HG03025 (cell line): ENCODE results near the gene NOS1AP.

Experiments used
- ATAC-seq: cut with Tn5 transposase; IDR thresholded peaks from one replicate; pipeline ENCODE4 v1.9.1; 2021; ENCODE audit warnings: mild to moderate bottlenecking, moderate library complexity; ENCODE audit not compliant: unreplicated experiment, low FRiP score

The NOS1AP gene

GRCh38 chr1:162087574-162087973, 18.1 kb downstream of the NOS1AP start:
- no peak for ATAC-seq

- ATAC-seq: no peak
Measured at GRCh38 chr1:162088281-162088969, 18.9 kb downstream of the NOS1AP start.

- no peak for ATAC-seq
Measured at GRCh38 chr1:162089748-162090147, 20.3 kb downstream of the NOS1AP start.

GRCh38 chr1:162090378-162090777, 20.9 kb downstream of the NOS1AP start:
- no peak for ATAC-seq

GRCh38 chr1:162091681-162092524, 22.4 kb downstream of the NOS1AP start:
- no peak for ATAC-seq

- no peak for ATAC-seq
Measured at GRCh38 chr1:162093095-162093494, 23.6 kb downstream of the NOS1AP start.

- ATAC-seq: no peak
Measured at GRCh38 chr1:162094271-162094670, 24.8 kb downstream of the NOS1AP start.

GRCh38 chr1:162094723-162095122, 25.2 kb downstream of the NOS1AP start:
- ATAC-seq: no peak

GRCh38 chr1:162107911-162108310, 38.4 kb downstream of the NOS1AP start:
- no peak for ATAC-seq

- ATAC-seq: no peak
Measured at GRCh38 chr1:162108426-162108825, 38.9 kb downstream of the NOS1AP start.

- no peak for ATAC-seq
Measured at GRCh38 chr1:162110910-162111309, 41.4 kb downstream of the NOS1AP start.

- ATAC-seq: no peak
Measured at GRCh38 chr1:162111572-162111971, 42.1 kb downstream of the NOS1AP start.

GRCh38 chr1:162113419-162113818, 43.9 kb downstream of the NOS1AP start:
- no peak for ATAC-seq

- ATAC-seq: no peak
Measured at GRCh38 chr1:162117039-162117774, 47.7 kb downstream of the NOS1AP start.

- ATAC-seq: no peak
Measured at GRCh38 chr1:162118063-162118462, 48.6 kb downstream of the NOS1AP start.

- no peak for ATAC-seq
Measured at GRCh38 chr1:162128693-162129356, 59.3 kb downstream of the NOS1AP start.

- no peak for ATAC-seq
Measured at GRCh38 chr1:162130308-162130707, 60.8 kb downstream of the NOS1AP start.

- no peak for ATAC-seq
Measured at GRCh38 chr1:162131400-162132321, 62.2 kb downstream of the NOS1AP start.

GRCh38 chr1:162133566-162133965, 64.1 kb downstream of the NOS1AP start:
- no peak for ATAC-seq

- ATAC-seq: no peak
Measured at GRCh38 chr1:162134646-162135045, 65.2 kb downstream of the NOS1AP start.
